Esophagus (tissue), 2 donors: ENCODE results near the gene PTPA. TPM values are rescaled to one million over a fixed set of nuclear protein-coding genes. Genes with fewer than 3 reads are reported as not detected.
A peak's percentile ranks its signal among the peaks of the same experiment; 100 is the strongest.

Experiments
- H3K27ac ChIP-seq, 2 donors: one replicate each; pipeline ENCODE4 v1.5.1; 2013; ENCODE audit warnings: low read depth in 2 of 2, mild to moderate bottlenecking in 2 of 2, inconsistent platforms in 1 of 2, low read length in 1 of 2, moderate library complexity in 1 of 2
- H3K27me3 ChIP-seq, 2 donors: one replicate each; pipeline ENCODE4 v1.6.1; 2013; ENCODE audit warnings: low read length in 2 of 2, control low read depth in 1 of 2, mild to moderate bottlenecking in 1 of 2; ENCODE audit not compliant: insufficient read depth in 2 of 2, control insufficient read depth in 1 of 2
- H3K36me3 ChIP-seq, 2 donors: one replicate each; pipeline ENCODE4 v1.6.1; 2013; ENCODE audit warnings: low read length in 1 of 2; ENCODE audit not compliant: control insufficient read depth in 2 of 2, insufficient read depth in 2 of 2
- H3K4me1 ChIP-seq, 2 donors: one replicate each; pipeline ENCODE4 v1.6.1; 2013; ENCODE audit warnings: low read length in 1 of 2; ENCODE audit not compliant: control insufficient read depth in 2 of 2, insufficient read depth in 2 of 2
- H3K4me3 ChIP-seq, 2 donors: one replicate each; pipeline ENCODE4 v1.5.1; 2013; ENCODE audit warnings: low read length in 2 of 2, mild to moderate bottlenecking in 2 of 2, low read depth in 1 of 2, moderate library complexity in 1 of 2
- H3K9me3 ChIP-seq, 2 donors: one replicate each; pipeline ENCODE4 v1.6.1; 2013; ENCODE audit warnings: mild to moderate bottlenecking in 2 of 2, low read depth in 1 of 2, low read length in 1 of 2, moderate library complexity in 1 of 2; ENCODE audit not compliant: control insufficient read depth in 2 of 2, insufficient read depth in 1 of 2
- WGBS, 2 donors: extraction: QIAGEN DNeasy Blood & Tissue Kit; methylation state at CpG; one replicate each; pipeline ENCODE4 v1.1.7; 2013; 5-methylcytosine and 5-hydroxymethylcytosine counted together
- polyA plus RNA-seq, 2 donors: library from polyadenylated mRNA; stranded (reverse); fragments of 200-250 nt; gene quantifications; one replicate each; pipeline ENCODE4 v1.2.3, GENCODE V29; 2013
- donor health status: healthy with polysubstance abuse.
- donor health status: Bipolar disorder and iron deficiency.

PTPA gene
- polyA plus RNA-seq, 2 donors: 80.0 to 126 TPM

- Histone ChIP-seq H3K36me3 (peaks cover 0 to 12% of the 10 kb centered on the region in 2 donors), H3K9me3 (no peaks in the 10 kb centered on the region), H3K4me3 (peak within 1 kb of the TSS; percentile 70 to 77), H3K4me1 (peaks cover 6 to 26% of the 10 kb centered on the region in 2 donors), H3K27me3 (no peaks in the 10 kb centered on the region), H3K27ac (peak within 1 kb of the TSS; percentile 79 to 89)
- WGBS, 2 donors: 0% methylated on average over 69 to 70 of the region's 70 CpGs
Observed at GRCh38 chr9:129080601-129081387, 30.4 kb upstream of the PTPA start, which contains the start of gene DOLPP1. DOLPP1 (plus strand) TSS chr9:129081111; CDS start chr9:129081132, 21 bp downstream.

- Histone ChIP-seq H3K27ac (peak overlapping the region; percentile 79 to 89), H3K4me3 (peak overlapping the region; percentile 64 to 77), H3K4me1 (peaks cover 6 to 26% of the 10 kb centered on the region in 2 donors), H3K36me3 (peaks cover under 1 to 18% of the 10 kb centered on the region in 2 donors), H3K9me3 (no peaks in the 10 kb centered on the region), H3K27me3 (no peaks in the 10 kb centered on the region)
- WGBS, 2 donors: 1 to 2% methylated on average over 29 to 30 of the region's 30 CpGs
Observed at GRCh38 chr9:129081388-129081904, 29.8 kb upstream of the PTPA start.

- H3K4me3 ChIP-seq: no peak overlapping the region
- peak overlapping the region in 1 of 2 donors; percentile 3 for H3K27ac ChIP-seq
- 77 to 85% methylated on average over 7 of the region's 7 CpGs for WGBS, 2 donors
- H3K4me1 ChIP-seq: peaks cover 6 to 26% of the 10 kb centered on the region in 2 donors
- H3K9me3 ChIP-seq: no peaks in the 10 kb centered on the region
- H3K36me3 ChIP-seq: peaks cover 10 to 26% of the 10 kb centered on the region in 2 donors
- no peaks in the 10 kb centered on the region for H3K27me3 ChIP-seq
Observed at GRCh38 chr9:129084087-129084486, 27.1 kb upstream of the PTPA start.

- 88 to 97% methylated on average over 10 to 15 of the region's 15 CpGs for WGBS, 2 donors
- H3K27ac ChIP-seq: no peak overlapping the region
- no peak overlapping the region for H3K4me3 ChIP-seq
- peaks cover 12 to 35% of the 10 kb centered on the region in 2 donors for H3K36me3 ChIP-seq
- H3K27me3 ChIP-seq: no peaks in the 10 kb centered on the region
- H3K4me1 ChIP-seq: peaks cover 0 to 6% of the 10 kb centered on the region in 2 donors
- no peaks in the 10 kb centered on the region for H3K9me3 ChIP-seq
Observed at GRCh38 chr9:129089246-129089645, 22.0 kb upstream of the PTPA start.

- 87% methylated on average over 20 of the region's 20 CpGs for WGBS, 2 donors
- H3K4me3 ChIP-seq: no peak overlapping the region
- no peak overlapping the region for H3K27ac ChIP-seq
- peaks cover 0 to 3% of the 10 kb centered on the region in 2 donors for H3K4me1 ChIP-seq
- H3K27me3 ChIP-seq: no peaks in the 10 kb centered on the region
- H3K36me3 ChIP-seq: peaks cover 12 to 39% of the 10 kb centered on the region in 2 donors
- H3K9me3 ChIP-seq: no peaks in the 10 kb centered on the region
Observed at GRCh38 chr9:129093602-129094386, 17.4 kb upstream of the PTPA start.

- no peaks in the 10 kb centered on the region for H3K9me3 ChIP-seq
- H3K36me3 ChIP-seq: peaks cover 7 to 35% of the 10 kb centered on the region in 2 donors
- peaks cover 0 to 3% of the 10 kb centered on the region in 2 donors for H3K4me1 ChIP-seq
- H3K27me3 ChIP-seq: no peaks in the 10 kb centered on the region
- WGBS, 2 donors: 89 to 94% methylated on average over 13 of the region's 13 CpGs
- H3K4me3 ChIP-seq: no peak overlapping the region
- H3K27ac ChIP-seq: no peak overlapping the region
Observed at GRCh38 chr9:129094387-129095169, 16.6 kb upstream of the PTPA start.

GRCh38 chr9:129095170-129095667, 16.0 kb upstream of the PTPA start:
- no peak overlapping the region for H3K27ac ChIP-seq
- H3K36me3 ChIP-seq: peaks cover 7 to 35% of the 10 kb centered on the region in 2 donors
- no peak overlapping the region for H3K4me3 ChIP-seq
- peaks cover 0 to 3% of the 10 kb centered on the region in 2 donors for H3K4me1 ChIP-seq
- 94 to 95% methylated on average over 20 to 21 of the region's 21 CpGs for WGBS, 2 donors
- H3K27me3 ChIP-seq: no peaks in the 10 kb centered on the region
- no peaks in the 10 kb centered on the region for H3K9me3 ChIP-seq

- Histone ChIP-seq H3K27me3 (no peaks in the 10 kb centered on the region), H3K4me1 (peaks cover 0 to 3% of the 10 kb centered on the region in 2 donors), H3K9me3 (no peaks in the 10 kb centered on the region), H3K36me3 (peaks cover 7 to 39% of the 10 kb centered on the region in 2 donors), H3K4me3 (no peak overlapping the region), H3K27ac (no peak overlapping the region)
- 91 to 96% methylated on average over 12 of the region's 12 CpGs for WGBS, 2 donors
Observed at GRCh38 chr9:129095908-129096307, 15.3 kb upstream of the PTPA start.
